H1 (cell line): ENCODE measurements around the gene ANKRD17. TPM values are rescaled to one million over a fixed set of nuclear protein-coding genes. Genes with fewer than 3 reads are reported as not detected.

Source experiments
- CTCF ChIA-PET: fragments of 300-600 bp; sonication (Branson Sonifier 250); formaldehyde crosslinking; loops from one replicate; lab custom pipeline; 2021; ENCODE audit not compliant: partially characterized antibody; lab: Charles Lee
- POLR2A ChIA-PET: fragments of 300-600 bp; sonication (Branson Sonifier 250); formaldehyde crosslinking; loops from one replicate; lab custom pipeline; 2021; ENCODE audit warnings: inconsistent platforms; ENCODE audit not compliant: partially characterized antibody; lab: Charles Lee
- DNase-seq, 2 experiments: peaks; one replicate each; pipeline versions ENCODE4 v3.0.0 to v3.0.0-alpha.2; 2010 to 2022; ENCODE audit warnings: low spot score in 2 of 2, low read depth in 1 of 2, mixed read lengths in 1 of 2
- FAIRE-seq: peaks from 2 replicates; lab custom pipeline; 2011; peaks lifted over from hg19 to GRCh38; lab: Jason Lieb, UNC
- H2AFZ ChIP-seq: 2 replicates; pipeline ENCODE4 v1.8.1; 2012; ENCODE audit warnings: low read length, inconsistent platforms
- H2AK5ac ChIP-seq: 2 replicates; pipeline ENCODE4 v1.6.1; 2013; ENCODE audit warnings: low read depth, low read length
- H2BK120ac ChIP-seq: replicated peaks from 2 replicates; pipeline ENCODE3; 2013; ENCODE audit warnings: low read depth, low read length, inconsistent platforms
- H2BK12ac ChIP-seq: 2 replicates; pipeline ENCODE4 v1.6.1; 2013; ENCODE audit warnings: low read depth, low read length
- H2BK15ac ChIP-seq: 2 replicates; pipeline ENCODE4 v1.6.1; 2013; ENCODE audit warnings: low read length
- H2BK20ac ChIP-seq: 2 replicates; pipeline ENCODE4 v1.6.1; 2013; ENCODE audit warnings: low read length
- H2BK5ac ChIP-seq: 2 replicates; pipeline ENCODE4 v1.6.1; 2013; ENCODE audit warnings: low read depth, low read length
- H3K14ac ChIP-seq: 2 replicates; pipeline ENCODE4 v1.6.1; 2013; ENCODE audit warnings: inconsistent platforms; ENCODE audit not compliant: insufficient read length
- H3K18ac ChIP-seq: 2 replicates; pipeline ENCODE4 v1.6.1; 2013; ENCODE audit warnings: low read length; ENCODE audit errors: extremely low read depth
- H3K23ac ChIP-seq: 2 replicates; pipeline ENCODE4 v1.6.1; 2013; ENCODE audit warnings: inconsistent platforms; ENCODE audit not compliant: insufficient read length
- H3K23me2 ChIP-seq: 2 replicates; pipeline ENCODE4 v1.6.1; 2013; ENCODE audit warnings: low read depth, low read length
- H3K27ac ChIP-seq: 2 replicates; pipeline ENCODE4 v1.6.1; 2011; ENCODE audit warnings: low read depth, low read length, inconsistent platforms
- H3K27me3 ChIP-seq, 4 experiments: replicated peaks in 1 of 4; 1 replicate in 1 of 4; 2 replicates in 3 of 4; pipeline versions ENCODE4 v1.6.1 to v1.8.1; 2011 to 2013; ENCODE audit warnings: low read length in 3 of 4, mild to moderate bottlenecking in 3 of 4, inconsistent platforms in 2 of 4, mixed read lengths in 2 of 4, moderate library complexity in 1 of 4; ENCODE audit not compliant: control insufficient read depth in 3 of 4, insufficient read depth in 3 of 4; ENCODE audit errors: extremely low read depth in 1 of 4
- H3K36me3 ChIP-seq, 4 experiments: 2 replicates each; pipeline versions ENCODE4 v1.6.1 to v1.8.1; 2011 to 2013; ENCODE audit warnings: mild to moderate bottlenecking in 4 of 4, low read length in 3 of 4, moderate library complexity in 2 of 4, control low read depth in 1 of 4, inconsistent platforms in 1 of 4; ENCODE audit not compliant: insufficient read depth in 4 of 4, control insufficient read depth in 2 of 4
- H3K4ac ChIP-seq: replicated peaks from 2 replicates; pipeline ENCODE3; 2013; ENCODE audit warnings: low read length, low read depth, mixed read lengths, inconsistent platforms; ENCODE audit not compliant: insufficient read length
- H3K4me1 ChIP-seq, 4 experiments: replicated peaks in 1 of 4; 1 replicate in 1 of 4; 2 replicates in 3 of 4; pipeline versions ENCODE4 v1.6.1 to v1.8.1; 2011 to 2013; ENCODE audit warnings: low read length in 3 of 4, inconsistent platforms in 2 of 4, mixed read lengths in 1 of 4; ENCODE audit not compliant: insufficient read depth in 4 of 4, control insufficient read depth in 3 of 4
- H3K4me2 ChIP-seq, 2 experiments: 2 replicates each; pipeline versions ENCODE4 v1.6.1 to v1.8.1; 2011 to 2013; ENCODE audit warnings: low read depth in 2 of 2, low read length in 2 of 2, control low read depth in 1 of 2, inconsistent platforms in 1 of 2, mild to moderate bottlenecking in 1 of 2; ENCODE audit not compliant: insufficient read depth in 1 of 2
- H3K4me3 ChIP-seq, 4 experiments: fragments of 200-600, 300-600 bp in 1 of 4; sonication (generic), shearing (Covaris generic), sonication (Bioruptor Twin) in 1 of 4; 2 replicates each; pipeline versions ENCODE4 v1.5.1 to v1.8.1; 2011 to 2016; ENCODE audit warnings: low read length in 4 of 4, low read depth in 3 of 4, control low read depth in 2 of 4, inconsistent platforms in 2 of 4, mild to moderate bottlenecking in 2 of 4, mixed read lengths in 1 of 4, moderate library complexity in 1 of 4; ENCODE audit not compliant: insufficient read depth in 2 of 4; ENCODE audit errors: extremely low read depth in 1 of 4
- H3K56ac ChIP-seq: replicated peaks from 2 replicates; pipeline ENCODE3; 2013; ENCODE audit warnings: low read depth, mild to moderate bottlenecking, mixed read lengths, low read length, inconsistent platforms; ENCODE audit not compliant: insufficient read length
- H3K79me1 ChIP-seq: 2 replicates; pipeline ENCODE4 v1.6.1; 2013; ENCODE audit warnings: low read depth, low read length, control low read depth
- H3K79me2 ChIP-seq, 2 experiments: 2 replicates each; pipeline versions ENCODE4 v1.6.1 to v1.8.1; 2012 to 2013; ENCODE audit warnings: low read length in 2 of 2, mild to moderate bottlenecking in 2 of 2, inconsistent platforms in 1 of 2; ENCODE audit not compliant: insufficient read depth in 2 of 2, control insufficient read depth in 1 of 2
- H3K9ac ChIP-seq, 4 experiments: replicated peaks in 1 of 4; 1 replicate in 1 of 4; 2 replicates in 3 of 4; pipeline versions ENCODE4 v1.6.1 to v1.8.1; 2011 to 2013; ENCODE audit warnings: low read depth in 3 of 4, low read length in 3 of 4, control low read depth in 2 of 4, mild to moderate bottlenecking in 2 of 4, moderate library complexity in 2 of 4, inconsistent platforms in 1 of 4; ENCODE audit errors: extremely low read depth in 1 of 4
- H3K9me3 ChIP-seq, 2 experiments: 2 replicates each; pipeline versions ENCODE4 v1.6.1 to v1.8.1; 2012 to 2013; ENCODE audit warnings: mild to moderate bottlenecking in 2 of 2, moderate library complexity in 2 of 2, control low read depth in 1 of 2, inconsistent platforms in 1 of 2, low read depth in 1 of 2, low read length in 1 of 2, mixed read lengths in 1 of 2; ENCODE audit not compliant: insufficient read depth in 2 of 2
- H4K20me1 ChIP-seq, 2 experiments: replicated peaks in 1 of 2; 2 replicates each; pipeline versions ENCODE3 to v1.8.1; 2011 to 2013; ENCODE audit warnings: inconsistent platforms in 2 of 2, low read length in 2 of 2, mild to moderate bottlenecking in 1 of 2; ENCODE audit not compliant: insufficient read depth in 2 of 2, control insufficient read depth in 1 of 2
- H4K5ac ChIP-seq: 2 replicates; pipeline ENCODE4 v1.6.1; 2013; ENCODE audit warnings: low read length, low read depth, mixed read lengths, inconsistent platforms; ENCODE audit not compliant: insufficient read length
- H4K8ac ChIP-seq: 2 replicates; pipeline ENCODE4 v1.8.0; 2013; ENCODE audit warnings: mild to moderate bottlenecking, moderate library complexity, low read length, inconsistent platforms; ENCODE audit not compliant: insufficient read depth; ENCODE audit errors: extremely low read depth
- H4K91ac ChIP-seq: replicated peaks from 2 replicates; pipeline ENCODE3; 2013; ENCODE audit warnings: low read length, mixed read lengths, inconsistent platforms; ENCODE audit not compliant: insufficient read length
- ATF2 ChIP-seq: IDR thresholded peaks from 2 replicates; pipeline ENCODE4 v1.6.1; 2012; ENCODE audit warnings: low read length, inconsistent platforms
- CEBPB ChIP-seq: IDR thresholded peaks from 2 replicates; pipeline ENCODE4 v1.6.1; 2012; ENCODE audit warnings: low read depth, low read length
- CTBP2 ChIP-seq: IDR thresholded peaks from 2 replicates; pipeline ENCODE4 v1.7.0; 2011; ENCODE audit warnings: borderline replicate concordance, mild to moderate bottlenecking, moderate library complexity, mixed read lengths, low read length; ENCODE audit not compliant: insufficient read depth, insufficient read length
- CTCF ChIP-seq, 3 experiments: IDR thresholded peaks; 1 replicate in 2 of 3; 2 replicates in 1 of 3; pipeline versions ENCODE4 v1.5.1 to v1.6.1; 2011; ENCODE audit warnings: low read length in 3 of 3, mild to moderate bottlenecking in 3 of 3, inconsistent platforms in 2 of 3, low read depth in 1 of 3, moderate library complexity in 1 of 3; ENCODE audit not compliant: insufficient read depth in 1 of 3; ENCODE audit errors: control extremely low read depth in 1 of 3
- JUN ChIP-seq: IDR thresholded peaks from 2 replicates; pipeline ENCODE4 v1.6.1; 2011; ENCODE audit warnings: low read depth, mild to moderate bottlenecking, improper control_type of control experiment, low read length
- POLR2AphosphoS5 ChIP-seq: IDR thresholded peaks from 2 replicates; pipeline ENCODE4 v1.6.1; 2011; ENCODE audit warnings: low read depth, low read length
- RFX5 ChIP-seq: IDR thresholded peaks from 2 replicates; pipeline ENCODE4 v1.6.1; 2011; ENCODE audit warnings: low read depth, low read length, improper control_type of control experiment, borderline replicate concordance
- SIRT6 ChIP-seq: IDR thresholded peaks from one replicate; pipeline ENCODE4 v1.7.1; 2012; ENCODE audit warnings: low read length, inconsistent platforms
- USF2 ChIP-seq: IDR thresholded peaks from 2 replicates; pipeline ENCODE4 v1.6.1; 2011; ENCODE audit warnings: low read length, improper control_type of control experiment
- ZNF274 ChIP-seq: IDR thresholded peaks from 2 replicates; pipeline ENCODE4 v1.7.0; 2012; ENCODE audit warnings: low read length, borderline replicate concordance; ENCODE audit errors: extremely low read depth
- polyA plus RNA-seq, 7 experiments: library from polyadenylated mRNA; depleted of rRNA in 3 of 7; stranded (reverse) in 5 of 7; unstranded in 2 of 7; fragments of >200 nt in 5 of 7; fragments of 200-250 nt in 2 of 7; gene quantifications; 1 replicate in 5 of 7; 2 replicates in 1 of 7; 4 replicates in 1 of 7; pipeline versions ENCODE4 v1.2.1 to v1.2.3, GENCODE V29; 2011 to 2013; ENCODE audit warnings: missing spikeins in 2 of 7, mixed read lengths in 2 of 7
- total RNA-seq: library from RNA; stranded (reverse); fragmentation: NEBNext Ultra II Directional; extraction: Animal tissue kit (Norgen Biotek cat#: 25700); gene quantifications from 2 replicates; pipeline ENCODE4 v1.2.1, GENCODE V29; 2021

ANKRD17 gene
- total and polyA plus RNA-seq, 2 of the 8 experiments (the other 6 are each of a cell fraction or from before 2014, with no cell fraction given) = 42.4 to 93.7 TPM

GRCh38 chr4:73252001-73252400, 6.6 kb downstream of the ANKRD17 start:
- Histone ChIP-seq H2BK120ac (no peak overlapping the region), H4K91ac (no peak overlapping the region), H3K56ac (no peak overlapping the region), H2AFZ (no peak overlapping the region), H2BK20ac (no peak overlapping the region), H3K9ac (no peak overlapping the region), H4K5ac (no peak overlapping the region), H3K9me3 (no peaks in the 10 kb centered on the region), H2BK12ac (no peak overlapping the region), H3K4me3 (no peak overlapping the region), H2BK15ac (no peak overlapping the region), H3K14ac (no peak overlapping the region), H3K4me2 (no peak overlapping the region), H3K18ac (no peak overlapping the region), H3K79me1 (no peaks in the 10 kb centered on the region), H3K23me2 (no peaks in the 10 kb centered on the region), H3K4ac (no peak overlapping the region), H4K8ac (no peak overlapping the region), H3K4me1 (0 out of 7 replicates have a peak, but pooled peaks cover 0 to 3% (median 0%) of the 10 kb centered on the region in 4 experiments), H3K27me3 (no peaks in the 10 kb centered on the region), H2BK5ac (no peak overlapping the region), H3K36me3 (peaks cover 0 to 21% (median 0%) of the 10 kb centered on the region in 4 experiments; a peak in 2 of 8 replicates), H4K20me1 (peaks cover 5 to 17% of the 10 kb centered on the region in 2 experiments), H2AK5ac (no peak overlapping the region), H3K23ac (no peak overlapping the region), H3K27ac (no peak overlapping the region), H3K79me2 (peaks cover 17 to 100% of the 10 kb centered on the region in 2 experiments)
- FAIRE-seq (no peak), DNase-seq (no peak)
- ChIA-PET POLR2A (no interaction called here), CTCF (interaction anchor here (1.5 kb wide), 1 partner anchor 124 kb away, joined by 3 read pairs; no protein-coding TSS in a partner anchor)
- no peak for TF ChIP-seq RFX5
- TF ChIP-seq ATF2 = no peak
- no peak for TF ChIP-seq JUN
- no peak for TF ChIP-seq SIRT6
- no peak for TF ChIP-seq CTBP2
- TF ChIP-seq USF2 = no peak
- no peak for TF ChIP-seq CTCF (IDR thresholded peaks at IDR 0.05; ENCODE audit: control extremely low read depth in 1 of 3, insufficient read depth in 1 of 3, low read depth in 1 of 3, low read length in 3 of 3)
- no peak for TF ChIP-seq ZNF274
- TF ChIP-seq POLR2AphosphoS5 = no peak
- TF ChIP-seq CEBPB = no peak
